Ovary (tissue), 3 donors: ENCODE measurements around the gene LHX3.

Source experiments
- CTCF ChIP-seq, 3 donors: fragments of 450-650 bp in 2 of 3; fragments of 200-600 bp in 1 of 3; IDR thresholded peaks; one replicate each; pipeline versions ENCODE4 v1.5.1 to v1.8.0; 2016 to 2022; ENCODE audit warnings: antibody characterized with exemption in 3 of 3, mild to moderate bottlenecking in 1 of 3
- EP300 ChIP-seq: sonication (generic); formaldehyde crosslinking; IDR thresholded peaks from one replicate; pipeline ENCODE4 v1.6.1; 2017; ENCODE audit warnings: antibody characterized with exemption
- donor health status: DM: no; HTN: no; CAD: no.

GRCh38 chr9:136238342-136238732 lies 33.4 kb upstream of the LHX3 start:
- TF ChIP-seq CTCF (IDR thresholded peaks at IDR 0.05) (no peak), EP300 (no peak)
